ENCODE data around the gene KIF26B. TPM values are rescaled to one million over a fixed set of nuclear protein-coding genes. Genes with fewer than 3 reads are reported as not detected.
A peak's percentile ranks its signal among the peaks of the same experiment; 100 is the strongest.
"Not testable (repeated sequence)": the region's sequence is repeated elsewhere in the genome, so short reads cannot be mapped to it uniquely, and the experiment has no call there.

KIF26B gene
- total and polyA plus RNA-seq, 2 experiments from 2014 or later, result 2.5 to 8.0 TPM

- H4K20me1 ChIP-seq (ENCODE audit: insufficient read depth), result no peaks in the 10 kb centered on the region
Measured at GRCh38 chr1:245332085-245332484, 177.3 kb downstream of the KIF26B start.

GRCh38 chr1:245332513-245332912, 177.7 kb downstream of the KIF26B start:
- Histone ChIP-seq H3K27me3 (replicated peaks; ENCODE audit: insufficient read depth) (no peaks in the 10 kb centered on the region), H3K9ac (no peak overlapping the region), H3K4me2 (ENCODE audit: unreplicated experiment) (no peak overlapping the region), H3F3A (ENCODE audit: insufficient read depth) (no peaks in the 10 kb centered on the region), H3K79me2 (ENCODE audit: insufficient read depth) (no peaks in the 10 kb centered on the region), H3K27ac (0 out of 2 replicates have a peak overlapping the region, but pooled peaks have one; percentile 8), H3K4me1 (ENCODE audit: insufficient read depth) (peaks cover 9% of the 10 kb centered on the region; the same call in 1 of the 2 replicates), H3K9me3 (ENCODE audit: low read depth) (no peaks in the 10 kb centered on the region), H3K4me3 (no peak overlapping the region), H3K9me2 (ENCODE audit: insufficient read depth) (no peaks in the 10 kb centered on the region), H2AFZ (peak overlapping the region; percentile 31; the same call in 1 of the 2 replicates), H4K20me1 (ENCODE audit: insufficient read depth) (no peaks in the 10 kb centered on the region), H3K36me3 (ENCODE audit: low read depth) (no peaks in the 10 kb centered on the region)
- peak; percentile 67 for DNase-seq
- TF ChIP-seq EZH2phosphoT487 (IDR thresholded peaks at IDR 0.05; ENCODE audit: insufficient read depth, low read depth) (no peak), EZH2 (IDR thresholded peaks at IDR 0.05; ENCODE audit: insufficient read depth, poor library complexity, severe bottlenecking) (no peak)
- WGBS, 2 experiments (ENCODE audit: low coverage in 1 of 2, low lambda C conversion rate in 2 of 2, missing lambda C conversion rate in 2 of 2), result 33 to 41% methylated on average over 6 of the region's 6 CpGs
- in situ Hi-C loops (cut with MboI), result no loop called here

More at GRCh38 chr1:245332085-245332484, 177.3 kb downstream of the KIF26B start:
- DNase-seq, result no peak
- 62 to 72% methylated on average over 6 of the region's 6 CpGs for WGBS, 2 experiments (ENCODE audit: low coverage in 1 of 2, low lambda C conversion rate in 2 of 2, missing lambda C conversion rate in 2 of 2)
- TF ChIP-seq EZH2 (IDR thresholded peaks at IDR 0.05; ENCODE audit: insufficient read depth, poor library complexity, severe bottlenecking), result no peak
- TF ChIP-seq EZH2phosphoT487 (IDR thresholded peaks at IDR 0.05; ENCODE audit: insufficient read depth, low read depth), result no peak
- Histone ChIP-seq H3K79me2 (ENCODE audit: insufficient read depth) (no peaks in the 10 kb centered on the region), H3K9me2 (ENCODE audit: insufficient read depth) (no peaks in the 10 kb centered on the region), H3K27ac (0 out of 2 replicates have a peak overlapping the region, but pooled peaks have one; percentile 8), H3K4me1 (ENCODE audit: insufficient read depth) (peaks cover 9% of the 10 kb centered on the region; the same call in 1 of the 2 replicates), H3K27me3 (replicated peaks; ENCODE audit: insufficient read depth) (no peaks in the 10 kb centered on the region), H3K36me3 (ENCODE audit: low read depth) (no peaks in the 10 kb centered on the region), H3K4me2 (ENCODE audit: unreplicated experiment) (no peak overlapping the region), H3F3A (ENCODE audit: insufficient read depth) (no peaks in the 10 kb centered on the region), H3K9ac (no peak overlapping the region), H2AFZ (peak overlapping the region; percentile 31; the same call in 1 of the 2 replicates), H3K4me3 (no peak overlapping the region), H3K9me3 (ENCODE audit: low read depth) (no peaks in the 10 kb centered on the region)
- in situ Hi-C loops (cut with MboI), result no loop called here

- Histone ChIP-seq H3F3A (ENCODE audit: insufficient read depth) (peaks cover 7% of the 10 kb centered on the region; the same call in 1 of the 2 replicates), H3K9me2 (ENCODE audit: insufficient read depth) (no peaks in the 10 kb centered on the region), H3K4me3 (no peak overlapping the region), H3K9ac (no peak overlapping the region), H3K4me1 (ENCODE audit: insufficient read depth) (peaks cover 9% of the 10 kb centered on the region; the same call in 1 of the 2 replicates), H3K9me3 (ENCODE audit: low read depth) (no peaks in the 10 kb centered on the region), H3K27ac (no peak overlapping the region), H3K79me2 (ENCODE audit: insufficient read depth) (no peaks in the 10 kb centered on the region), H4K20me1 (ENCODE audit: insufficient read depth) (no peaks in the 10 kb centered on the region), H3K36me3 (ENCODE audit: low read depth) (no peaks in the 10 kb centered on the region), H3K4me2 (ENCODE audit: unreplicated experiment) (no peak overlapping the region), H2AFZ (no peak overlapping the region), H3K27me3 (replicated peaks; ENCODE audit: insufficient read depth) (no peaks in the 10 kb centered on the region)
- no peak for TF ChIP-seq EZH2phosphoT487 (IDR thresholded peaks at IDR 0.05; ENCODE audit: insufficient read depth, low read depth)
- no peak for TF ChIP-seq EZH2 (IDR thresholded peaks at IDR 0.05; ENCODE audit: insufficient read depth, poor library complexity, severe bottlenecking)
- no peak for DNase-seq
- WGBS, 2 experiments (ENCODE audit: low coverage in 1 of 2, low lambda C conversion rate in 2 of 2, missing lambda C conversion rate in 2 of 2), result 69 to 79% methylated on average over 4 of the region's 4 CpGs
- in situ Hi-C loops (cut with MboI), result no loop called here
Measured at GRCh38 chr1:245334235-245334634, 179.4 kb downstream of the KIF26B start.

GRCh38 chr1:245334827-245335490, 180.2 kb downstream of the KIF26B start:
- H3K27me3 ChIP-seq (replicated peaks; ENCODE audit: insufficient read depth), result no peaks in the 10 kb centered on the region
- H3K9ac ChIP-seq, result no peak overlapping the region
- DNase-seq, result no peak
- no peaks in the 10 kb centered on the region for H3K79me2 ChIP-seq (ENCODE audit: insufficient read depth)
- no peaks in the 10 kb centered on the region for H3K9me3 ChIP-seq (ENCODE audit: low read depth)
- H3K4me3 ChIP-seq, result no peak overlapping the region
- in situ Hi-C loops (cut with MboI), result no loop called here
- no peak overlapping the region for H3K27ac ChIP-seq
- H2AFZ ChIP-seq, result no peak overlapping the region
- no peaks in the 10 kb centered on the region for H4K20me1 ChIP-seq (ENCODE audit: insufficient read depth)
- no peaks in the 10 kb centered on the region for H3K9me2 ChIP-seq (ENCODE audit: insufficient read depth)
- TF ChIP-seq EZH2 (IDR thresholded peaks at IDR 0.05; ENCODE audit: insufficient read depth, poor library complexity, severe bottlenecking) (no peak), EZH2phosphoT487 (IDR thresholded peaks at IDR 0.05; ENCODE audit: insufficient read depth, low read depth) (no peak)
- no peak overlapping the region for H3K4me2 ChIP-seq (ENCODE audit: unreplicated experiment)
- peaks cover 9% of the 10 kb centered on the region; the same call in 1 of the 2 replicates for H3K4me1 ChIP-seq (ENCODE audit: insufficient read depth)
- WGBS, 2 experiments (ENCODE audit: low coverage in 1 of 2, low lambda C conversion rate in 2 of 2, missing lambda C conversion rate in 2 of 2), result 80 to 83% methylated on average over 9 of the region's 9 CpGs
- peaks cover 7% of the 10 kb centered on the region; the same call in 1 of the 2 replicates for H3F3A ChIP-seq (ENCODE audit: insufficient read depth)
- no peaks in the 10 kb centered on the region for H3K36me3 ChIP-seq (ENCODE audit: low read depth)

- H2AFZ ChIP-seq; H3K4me1 ChIP-seq (ENCODE audit: insufficient read depth); in situ Hi-C loops (cut with MboI); H3K9ac ChIP-seq; H3K36me3 ChIP-seq (ENCODE audit: low read depth); H4K20me1 ChIP-seq (ENCODE audit: insufficient read depth); H3F3A ChIP-seq (ENCODE audit: insufficient read depth); H3K4me2 ChIP-seq (ENCODE audit: unreplicated experiment); H3K27ac ChIP-seq; DNase-seq; H3K9me3 ChIP-seq (ENCODE audit: low read depth); H3K9me2 ChIP-seq (ENCODE audit: insufficient read depth); H3K27me3 ChIP-seq (replicated peaks; ENCODE audit: insufficient read depth); H3K79me2 ChIP-seq (ENCODE audit: insufficient read depth); H3K4me3 ChIP-seq: not testable (repeated sequence)
- WGBS, 2 experiments (ENCODE audit: low coverage in 1 of 2, low lambda C conversion rate in 2 of 2, missing lambda C conversion rate in 2 of 2), result 59 to 60% methylated on average over 2 to 22 of the region's 22 CpGs
Measured at GRCh38 chr1:245335684-245336083, 180.9 kb downstream of the KIF26B start.

Data from GM23248 (cell line).